Motor neuron (in vitro differentiated cells): ENCODE measurements around the gene LCN2. TPM values are rescaled to one million over a fixed set of nuclear protein-coding genes. Genes with fewer than 3 reads are reported as not detected.
"Not testable (repeated sequence)": the region's sequence is repeated elsewhere in the genome, so short reads cannot be mapped to it uniquely, and the experiment has no call there.

Source experiments
- ATAC-seq, 8 experiments: fragments of 200-7000 bp; cut with Tn5 transposase; replicated peaks in 6 of 8; 2 replicates each; pipeline ENCODE4 v1.8.0; 2021; ENCODE audit warnings: mild to moderate bottlenecking in 8 of 8, moderate library complexity in 8 of 8
- H3K27ac ChIP-seq, 2 donors: fragments of 250-450 bp; sonication (Bioruptor Pico); 2 replicates each; pipeline ENCODE4 v1.9.0; 2021; ENCODE audit warnings: antibody characterized with exemption in 2 of 2, mild to moderate bottlenecking in 2 of 2, moderate library complexity in 1 of 2
- H3K4me1 ChIP-seq, 2 donors: fragments of 250-450 bp; sonication (Bioruptor Pico); replicated peaks in 1 of 2; 2 replicates each; pipeline ENCODE4 v1.6.1; 2021; ENCODE audit warnings: antibody characterized with exemption in 2 of 2, mild to moderate bottlenecking in 2 of 2, moderate library complexity in 1 of 2
- H3K4me3 ChIP-seq, 5 donors: fragments of 250-450 bp; sonication (Bioruptor Pico); 2 replicates each; pipeline ENCODE4 v1.9.0; 2021; ENCODE audit warnings: antibody characterized with exemption in 5 of 5, mild to moderate bottlenecking in 5 of 5, moderate library complexity in 4 of 5
- WGBS, 10 experiments: fragments of 450-650 bp; shearing (Covaris generic); methylation state at CpG; one replicate each; pipeline ENCODE4 v1.0.0; 2022; 5-methylcytosine and 5-hydroxymethylcytosine counted together
- in situ Hi-C, 9 experiments: fragments of 400-800 bp; cut with MboI; loops; one replicate each; pipeline ENCODE4 v1.15.0; 2021; ENCODE audit warnings: low sequenced_read_pairs in 9 of 9, low pct_unique_long_range_greater_than_20kb in 2 of 9; ENCODE audit not compliant: unreplicated experiment in 9 of 9
- total RNA-seq, 8 experiments: library from RNA; unstranded; fragments of 300-600 nt; gene quantifications; 2 replicates each; pipeline versions ENCODE4 v1.2.3 to v1.2.4, GENCODE V29; 2022

The LCN2 gene
- total RNA-seq, 8 experiments from 2014 or later, result 0.76 to 3.3 (median 1.6) TPM; not detected in 3

DNA sequence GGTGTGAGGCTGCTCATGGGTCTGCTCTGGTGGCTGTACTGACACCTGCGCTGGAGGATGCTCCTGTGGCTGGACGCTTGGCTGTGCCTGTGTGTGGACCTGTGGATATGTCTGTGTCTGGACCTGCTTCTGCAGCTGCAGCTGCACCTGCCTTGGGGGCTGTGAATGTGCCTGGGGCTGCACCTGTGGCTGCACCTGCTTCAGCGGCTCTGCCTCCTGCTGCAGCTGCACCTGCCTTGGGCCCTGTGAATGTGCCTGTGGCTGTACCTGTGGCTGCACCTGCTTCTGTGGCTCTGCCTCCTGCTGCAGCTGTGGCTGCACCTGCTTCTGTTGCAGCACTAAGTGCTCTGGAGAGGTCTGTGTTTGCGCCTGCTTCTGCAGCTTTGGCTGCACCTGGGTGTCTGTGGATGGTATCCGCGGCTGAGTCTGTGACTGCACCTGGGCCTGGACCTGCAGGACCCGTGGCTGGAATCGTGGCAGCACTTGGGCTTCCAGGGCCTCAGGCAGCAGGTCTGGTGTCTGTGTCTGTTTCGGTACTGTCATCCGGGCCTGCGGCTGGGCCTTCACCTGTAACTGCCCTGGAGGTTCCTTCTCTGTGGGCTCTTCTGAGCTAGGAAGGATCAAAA, 29.7 kb downstream of the LCN2 start:
- Histone ChIP-seq H3K27ac (no peak overlapping the region), H3K4me1 (no peaks in the 10 kb centered on the region), H3K4me3 (no peak overlapping the region)
- ATAC-seq, result no peak
- WGBS, 10 experiments, result 84 to 100% (median 92%) methylated on average over 1 to 6 of the region's 11 CpGs; no CpG with 5 or more reads in 4 of the 10 experiments
- in situ Hi-C loops, result no loop called here

- in situ Hi-C loops, result no loop called here
- no peak for ATAC-seq
- Histone ChIP-seq H3K4me3 (no peak overlapping the region), H3K27ac (no peak overlapping the region), H3K4me1 (no peaks in the 10 kb centered on the region)
- 17 to 100% (median 98%) methylated on average over 1 to 7 of the region's 8 CpGs; no CpG with 5 or more reads in 4 of the 10 experiments for WGBS, 10 experiments
These were observed 30.7 kb downstream of the LCN2 start for GRCh38 chr9:128180001-128180400.

- ATAC-seq, result no peak
- 100% methylated on average over 3 of the region's 8 CpGs; no CpG with 5 or more reads in 9 of the 10 experiments for WGBS, 10 experiments
- Histone ChIP-seq H3K4me1 (no peaks in the 10 kb centered on the region), H3K4me3 (no peak overlapping the region), H3K27ac (no peak overlapping the region)
- in situ Hi-C loops, result no loop called here
These were observed 31.2 kb downstream of the LCN2 start for GRCh38 chr9:128180447-128180846.

GRCh38 chr9:128181480-128181879, 32.2 kb downstream of the LCN2 start:
- in situ Hi-C loops, H3K27ac ChIP-seq, H3K4me3 ChIP-seq, H3K4me1 ChIP-seq: not testable (repeated sequence)
- peak in 1 of 8 experiments; percentile 57 for ATAC-seq
- WGBS, 10 experiments, result 45% methylated on average over 2 of the region's 12 CpGs; no CpG with 5 or more reads in 9 of the 10 experiments

GRCh38 chr9:128182893-128183588, 33.8 kb downstream of the LCN2 start:
- H3K4me1 ChIP-seq, result no peaks in the 10 kb centered on the region
- no peak overlapping the region for H3K4me3 ChIP-seq
- ATAC-seq, result peak in 6 of 8 experiments; percentile 7 to 84 (median 22)
- H3K27ac ChIP-seq, result no peak overlapping the region
- 0 to 100% (median 68%) methylated on average over 1 to 11 of the region's 12 CpGs; no CpG with 5 or more reads in 4 of the 10 experiments for WGBS, 10 experiments
- in situ Hi-C loops, result no loop called here

- in situ Hi-C loops, result no loop called here
- 81 to 100% (median 95%) methylated on average over 1 to 7 of the region's 11 CpGs; no CpG with 5 or more reads in 3 of the 10 experiments for WGBS, 10 experiments
- H3K4me3 ChIP-seq, result no peak overlapping the region
These were observed 37.0 kb downstream of the LCN2 start for GRCh38 chr9:128185979-128186965.

DNA sequence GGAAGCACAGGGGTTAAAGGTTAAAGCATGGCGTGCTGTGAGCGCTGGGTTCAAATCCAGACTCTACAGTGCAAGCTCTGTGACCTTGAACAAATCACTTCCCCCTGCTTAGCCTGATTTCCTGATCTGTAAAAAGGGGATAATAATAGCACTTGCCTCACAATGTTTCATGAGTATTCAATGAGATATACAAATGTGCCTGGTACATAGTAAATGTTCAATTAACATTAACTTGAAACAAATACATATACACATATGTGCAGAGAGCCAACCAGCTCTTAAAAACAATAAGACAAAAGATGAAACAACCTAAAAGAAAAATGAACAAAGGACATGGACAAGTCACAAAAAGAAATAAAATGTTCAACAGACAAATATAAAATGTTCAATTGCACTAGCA, 38.1 kb downstream of the LCN2 start:
- ATAC-seq, result no peak
- 79 to 100% (median 100%) methylated on average over 1 to 2 of the region's 2 CpGs; no CpG with 5 or more reads in 5 of the 10 experiments for WGBS, 10 experiments
- Histone ChIP-seq H3K4me3 (no peak overlapping the region), H3K27ac (no peak overlapping the region), H3K4me1 (peaks cover 7 to 8% of the 10 kb centered on the region in 2 donors)
- in situ Hi-C loops, result no loop called here

More at GRCh38 chr9:128185979-128186965, 37.0 kb downstream of the LCN2 start:
- ATAC-seq, result peak in 1 of 8 experiments; percentile 4
- no peak overlapping the region for H3K27ac ChIP-seq
- H3K4me1 ChIP-seq, result peaks cover 4 to 7% of the 10 kb centered on the region in 2 donors

GRCh38 chr9:128188209-128188608, 39.0 kb downstream of the LCN2 start:
- H3K27ac ChIP-seq, result no peak overlapping the region
- WGBS, 10 experiments, result 25 to 100% (median 88%) methylated on average over 1 of the region's 1 CpG; no CpG with 5 or more reads in 2 of the 10 experiments

DNA sequence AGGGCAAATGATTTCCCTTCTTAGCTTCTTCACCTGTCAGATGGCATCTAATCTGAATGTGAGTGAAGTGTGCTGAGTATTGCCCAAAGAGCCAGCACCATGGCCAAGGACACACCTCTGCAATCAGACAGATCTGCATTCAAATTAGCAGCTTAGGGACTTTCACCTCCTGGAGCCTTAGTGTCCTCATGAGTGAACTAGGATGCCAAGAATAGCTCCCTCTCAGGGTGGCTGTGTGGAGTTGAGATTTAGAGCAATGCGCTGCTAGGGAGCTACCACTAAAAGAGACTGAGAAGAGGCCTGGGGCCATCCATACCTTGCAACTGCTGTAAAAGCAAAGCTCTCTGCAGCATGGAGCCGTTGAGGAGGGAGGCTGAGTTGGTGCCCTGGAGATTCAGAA, 40.8 kb downstream of the LCN2 start:
- in situ Hi-C loops, result no loop called here
- H3K27ac ChIP-seq, result no peak overlapping the region
- 71 to 100% (median 92%) methylated on average over 1 to 2 of the region's 2 CpGs; no CpG with 5 or more reads in 5 of the 10 experiments for WGBS, 10 experiments
- H3K4me1 ChIP-seq, result peaks cover 11 to 15% of the 10 kb centered on the region in 2 donors
- no peak for ATAC-seq
- peak overlapping the region in 1 of 5 donors; percentile 79 for H3K4me3 ChIP-seq

More at GRCh38 chr9:128188209-128188608, 39.0 kb downstream of the LCN2 start:
- ATAC-seq, result no peak
- Histone ChIP-seq H3K4me1 (peaks cover 9 to 14% of the 10 kb centered on the region in 2 donors), H3K4me3 (no peak overlapping the region)
- in situ Hi-C loops, result no loop called here

- Histone ChIP-seq H3K4me3 (peak overlapping the region; percentile 79 to 100 (median 96)), H3K4me1 (peaks cover 11 to 15% of the 10 kb centered on the region in 2 donors), H3K27ac (peak overlapping the region; percentile 90 to 92)
- WGBS, 10 experiments, result 0 to 61% (median 0%) methylated on average over 1 to 9 of the region's 32 CpGs; no CpG with 5 or more reads in 5 of the 10 experiments
- ATAC-seq, result peak in 7 of 8 experiments; percentile 3 to 51 (median 29)
- in situ Hi-C loops, result no loop called here
These were observed 41.5 kb downstream of the LCN2 start for GRCh38 chr9:128190516-128191405.

GRCh38 chr9:128191406-128192046, 42.3 kb downstream of the LCN2 start, which contains the start of gene CIZ1:
TSS of gene CIZ1 (minus strand) at chr9:128191572. CDS start at chr9:128190857, 715 bp downstream.
- H3K4me1 ChIP-seq, result peaks cover 11 to 15% of the 10 kb centered on the region in 2 donors
- peak within 1 kb of the TSS; percentile 79 to 100 (median 96) for H3K4me3 ChIP-seq
- in situ Hi-C loops, result no loop called here
- WGBS, 10 experiments, result 0 to 6% (median 0%) methylated on average over 2 to 10 of the region's 71 CpGs; no CpG with 5 or more reads in 5 of the 10 experiments
- peak within 1 kb of the TSS; percentile 90 to 92 for H3K27ac ChIP-seq
- peak; percentile 58 to 92 (median 83) for ATAC-seq
